Erythroblast (primary cell): Measurements from ENCODE around the gene TMPRSS2.

ENCODE experiments used
- GATA1 ChIP-seq: IDR thresholded peaks from 2 replicates; pipeline ENCODE4 v1.6.1; 2011; ENCODE audit warnings: low read depth, mild to moderate bottlenecking, control low read depth, low read length, moderate library complexity
- POLR2A ChIP-seq: IDR thresholded peaks from 2 replicates; pipeline ENCODE4 v1.6.1; 2011; ENCODE audit warnings: mild to moderate bottlenecking, low read length

GRCh38 chr21:41537356-41537755, 29.4 kb upstream of the TMPRSS2 start:
- TF ChIP-seq POLR2A (no peak), GATA1 (no peak)
